SK-N-SH treated with all-trans-retinoic acid at 6 μM for 48 hours (cell line): ENCODE results near the gene SYNDIG1.

Experiments used
- ATAC-seq: fragments of 200-7000 bp; cut with Tn5 transposase; 3 replicates; pipeline ENCODE4 v1.9.1; 2020; ENCODE audit warnings: mild to moderate bottlenecking, moderate library complexity
- ARNTL ChIP-seq: fragments of 450-650 bp; formaldehyde crosslinking; IDR thresholded peaks from 2 replicates; pipeline ENCODE4 v1.5.0; 2020; ENCODE audit warnings: low read depth, mild to moderate bottlenecking, moderate library complexity, borderline replicate concordance
- BACH2 ChIP-seq: fragments of 250-450 bp; sonication (Bioruptor Pico); IDR thresholded peaks from 2 replicates; pipeline ENCODE4 v1.9.0; 2021; ENCODE audit warnings: mild to moderate bottlenecking, borderline replicate concordance
- CSDC2 ChIP-seq: fragments of 250-450 bp; sonication (Bioruptor Pico); IDR thresholded peaks from 2 replicates; pipeline ENCODE4 v1.5.0; 2020; ENCODE audit warnings: mild to moderate bottlenecking, moderate library complexity
- CSRNP3 ChIP-seq: fragments of 250-450 bp; sonication (Bioruptor Pico); IDR thresholded peaks from 2 replicates; pipeline ENCODE4 v1.5.1; 2021; ENCODE audit warnings: mild to moderate bottlenecking, moderate library complexity
- ESRRG ChIP-seq: fragments of 250-450 bp; sonication (Bioruptor Pico); IDR thresholded peaks from 2 replicates; pipeline ENCODE4 v1.6.1; 2021; ENCODE audit warnings: mild to moderate bottlenecking
- GLIS3 ChIP-seq: fragments of 250-450 bp; sonication (Bioruptor Pico); IDR thresholded peaks from 2 replicates; pipeline ENCODE4 v1.5.0; 2020; ENCODE audit warnings: mild to moderate bottlenecking, moderate library complexity
- ISL1 ChIP-seq: fragments of 250-450 bp; sonication (Bioruptor Pico); IDR thresholded peaks from 2 replicates; pipeline ENCODE4 v2.1.2; 2022; ENCODE audit warnings: mild to moderate bottlenecking, moderate library complexity
- OSR1 ChIP-seq: fragments of 250-450 bp; sonication (Bioruptor Pico); IDR thresholded peaks from 2 replicates; pipeline ENCODE4 v1.8.0; 2022; ENCODE audit warnings: moderate library complexity, mild to moderate bottlenecking, inconsistent platforms
- PPARA ChIP-seq: fragments of 250-450 bp; sonication (Bioruptor Pico); IDR thresholded peaks from 2 replicates; pipeline ENCODE4 v1.5.0; 2020; ENCODE audit warnings: mild to moderate bottlenecking, borderline replicate concordance
- RARB ChIP-seq: fragments of 250-450 bp; sonication (Bioruptor Pico); IDR thresholded peaks from 2 replicates; pipeline ENCODE4 v1.8.0; 2021; ENCODE audit warnings: mild to moderate bottlenecking, moderate library complexity
- SNAI2 ChIP-seq: fragments of 250-450 bp; sonication (Bioruptor Pico); IDR thresholded peaks from 2 replicates; pipeline ENCODE4 v1.5.0; 2020; ENCODE audit warnings: mild to moderate bottlenecking, moderate library complexity
- TCF4 ChIP-seq: fragments of 250-450 bp; sonication (Bioruptor Pico); IDR thresholded peaks from 2 replicates; pipeline ENCODE4 v1.8.0; 2021; ENCODE audit warnings: mild to moderate bottlenecking, moderate library complexity, borderline replicate concordance
- TOX ChIP-seq: fragments of 250-450 bp; sonication (Bioruptor Pico); IDR thresholded peaks from 2 replicates; pipeline ENCODE4 v1.8.0; 2021; ENCODE audit warnings: mild to moderate bottlenecking, moderate library complexity, borderline replicate concordance
- ZC3H10 ChIP-seq: fragments of 250-450 bp; sonication (Bioruptor Pico); IDR thresholded peaks from 2 replicates; pipeline ENCODE4 v1.5.1; 2021; ENCODE audit warnings: mild to moderate bottlenecking, moderate library complexity
- ZFP3 ChIP-seq: fragments of 250-450 bp; sonication (Bioruptor Pico); IDR thresholded peaks from 2 replicates; pipeline ENCODE4 v1.5.0; 2020; ENCODE audit warnings: mild to moderate bottlenecking, moderate library complexity
- ZFP30 ChIP-seq: fragments of 450-650 bp; formaldehyde crosslinking; IDR thresholded peaks from 2 replicates; pipeline ENCODE4 v1.5.0; 2022; ENCODE audit warnings: mild to moderate bottlenecking, moderate library complexity
- ZNF565 ChIP-seq: fragments of 450-650 bp; formaldehyde crosslinking; conservative IDR thresholded peaks from 2 replicates; pipeline ENCODE4 v1.5.0; 2020; ENCODE audit warnings: low read depth, mild to moderate bottlenecking, moderate library complexity
- ZNF8 ChIP-seq: fragments of 450-650 bp; formaldehyde crosslinking; IDR thresholded peaks from 2 replicates; pipeline ENCODE4 v1.5.0; 2020; ENCODE audit warnings: mild to moderate bottlenecking, moderate library complexity
- TF ChIP-seq, protein P1 (sequence below): fragments of 250-450 bp; sonication (Bioruptor Pico); IDR thresholded peaks from 2 replicates; pipeline ENCODE4 v1.5.0; 2020; ENCODE audit warnings: mild to moderate bottlenecking, moderate library complexity
- TF ChIP-seq, protein P2 (sequence below): fragments of 250-450 bp; sonication (Bioruptor Pico); IDR thresholded peaks from 2 replicates; pipeline ENCODE4 v1.8.0; 2021; ENCODE audit warnings: low read depth, mild to moderate bottlenecking, moderate library complexity, borderline replicate concordance

The SYNDIG1 gene

GRCh38 chr20:24699321-24700165 lies 230.1 kb downstream of the SYNDIG1 start:
- ATAC-seq: no peak
- no peak for TF ChIP-seq ZNF565 (CRISPR knock-in tag)
- TF ChIP-seq ISL1 (CRISPR knock-in tag): no peak
- no peak for TF ChIP-seq ZFP3 (CRISPR knock-in tag)
- no peak for TF ChIP-seq OSR1 (CRISPR knock-in tag)
- TF ChIP-seq TCF4 (CRISPR knock-in tag): no peak

DNA sequence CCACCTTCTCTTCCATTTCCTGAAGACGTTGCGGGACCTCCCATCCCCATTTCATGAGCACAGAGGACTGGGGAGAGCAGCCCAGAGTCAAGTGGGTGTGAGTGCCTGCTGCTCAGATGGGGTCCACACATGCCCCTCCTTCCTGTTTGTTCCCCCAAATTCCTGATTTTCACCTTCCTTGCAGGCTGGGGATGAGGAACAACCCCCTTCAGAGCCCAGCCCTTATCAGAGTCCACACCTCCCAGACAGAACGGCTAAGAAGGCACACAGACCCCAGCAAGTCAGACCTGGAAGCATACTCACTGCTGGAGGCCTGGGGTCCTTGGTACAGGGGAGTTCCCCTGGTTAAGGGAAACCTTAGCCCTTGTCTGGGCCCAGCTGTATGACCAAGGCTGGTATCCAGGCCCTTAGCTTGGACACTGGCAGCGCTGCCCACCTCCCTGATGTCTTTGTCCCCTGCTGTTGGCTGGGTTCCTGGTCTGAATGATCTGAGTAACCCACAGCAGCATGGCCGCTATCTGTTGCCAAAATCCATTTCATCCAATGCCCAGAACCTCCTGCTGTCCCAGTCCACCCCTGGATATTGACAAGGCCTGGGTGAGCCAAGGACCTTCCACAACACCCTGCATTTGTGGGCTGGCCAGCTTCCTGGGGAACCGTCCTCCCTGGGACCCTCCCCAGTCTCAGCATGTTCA lies 230.9 kb downstream of the SYNDIG1 start:
- TF ChIP-seq ZFP30 (CRISPR knock-in tag): no peak
- no peak for TF ChIP-seq CSDC2 (CRISPR knock-in tag)
- no peak for TF ChIP-seq ZNF565 (CRISPR knock-in tag)
- TF ChIP-seq ZNF8 (CRISPR knock-in tag): no peak
- TF ChIP-seq, protein P1, sequence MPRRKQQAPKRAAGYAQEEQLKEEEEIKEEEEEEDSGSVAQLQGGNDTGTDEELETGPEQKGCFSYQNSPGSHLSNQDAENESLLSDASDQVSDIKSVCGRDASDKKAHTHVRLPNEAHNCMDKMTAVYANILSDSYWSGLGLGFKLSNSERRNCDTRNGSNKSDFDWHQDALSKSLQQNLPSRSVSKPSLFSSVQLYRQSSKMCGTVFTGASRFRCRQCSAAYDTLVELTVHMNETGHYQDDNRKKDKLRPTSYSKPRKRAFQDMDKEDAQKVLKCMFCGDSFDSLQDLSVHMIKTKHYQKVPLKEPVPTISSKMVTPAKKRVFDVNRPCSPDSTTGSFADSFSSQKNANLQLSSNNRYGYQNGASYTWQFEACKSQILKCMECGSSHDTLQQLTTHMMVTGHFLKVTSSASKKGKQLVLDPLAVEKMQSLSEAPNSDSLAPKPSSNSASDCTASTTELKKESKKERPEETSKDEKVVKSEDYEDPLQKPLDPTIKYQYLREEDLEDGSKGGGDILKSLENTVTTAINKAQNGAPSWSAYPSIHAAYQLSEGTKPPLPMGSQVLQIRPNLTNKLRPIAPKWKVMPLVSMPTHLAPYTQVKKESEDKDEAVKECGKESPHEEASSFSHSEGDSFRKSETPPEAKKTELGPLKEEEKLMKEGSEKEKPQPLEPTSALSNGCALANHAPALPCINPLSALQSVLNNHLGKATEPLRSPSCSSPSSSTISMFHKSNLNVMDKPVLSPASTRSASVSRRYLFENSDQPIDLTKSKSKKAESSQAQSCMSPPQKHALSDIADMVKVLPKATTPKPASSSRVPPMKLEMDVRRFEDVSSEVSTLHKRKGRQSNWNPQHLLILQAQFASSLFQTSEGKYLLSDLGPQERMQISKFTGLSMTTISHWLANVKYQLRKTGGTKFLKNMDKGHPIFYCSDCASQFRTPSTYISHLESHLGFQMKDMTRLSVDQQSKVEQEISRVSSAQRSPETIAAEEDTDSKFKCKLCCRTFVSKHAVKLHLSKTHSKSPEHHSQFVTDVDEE (CRISPR knock-in tag): no peak
- TF ChIP-seq SNAI2 (CRISPR knock-in tag): no peak
- no peak for TF ChIP-seq GLIS3 (CRISPR knock-in tag)
- no peak for TF ChIP-seq TCF4 (CRISPR knock-in tag)
- TF ChIP-seq CSRNP3 (CRISPR knock-in tag): no peak
- TF ChIP-seq RARB: no peak
- TF ChIP-seq, all 23 proteins: peak for 0
- ATAC-seq: no peak

GRCh38 chr20:24701027-24701426 lies 231.6 kb downstream of the SYNDIG1 start:
- TF ChIP-seq PPARA (no peak), ZC3H10 (CRISPR knock-in tag) (no peak), ZNF565 (CRISPR knock-in tag) (no peak), TOX (CRISPR knock-in tag) (no peak), ARNTL (no peak), ZFP30 (CRISPR knock-in tag) (no peak), ESRRG (no peak), ISL1 (CRISPR knock-in tag) (no peak), ZFP3 (CRISPR knock-in tag) (no peak), TCF4 (CRISPR knock-in tag) (no peak), CSRNP3 (CRISPR knock-in tag) (no peak), SNAI2 (CRISPR knock-in tag) (no peak), GLIS3 (CRISPR knock-in tag) (no peak), BACH2 (CRISPR knock-in tag) (no peak), ZNF8 (CRISPR knock-in tag) (no peak)
- TF ChIP-seq, protein P1 (CRISPR knock-in tag): no peak
- TF ChIP-seq, protein P2, sequence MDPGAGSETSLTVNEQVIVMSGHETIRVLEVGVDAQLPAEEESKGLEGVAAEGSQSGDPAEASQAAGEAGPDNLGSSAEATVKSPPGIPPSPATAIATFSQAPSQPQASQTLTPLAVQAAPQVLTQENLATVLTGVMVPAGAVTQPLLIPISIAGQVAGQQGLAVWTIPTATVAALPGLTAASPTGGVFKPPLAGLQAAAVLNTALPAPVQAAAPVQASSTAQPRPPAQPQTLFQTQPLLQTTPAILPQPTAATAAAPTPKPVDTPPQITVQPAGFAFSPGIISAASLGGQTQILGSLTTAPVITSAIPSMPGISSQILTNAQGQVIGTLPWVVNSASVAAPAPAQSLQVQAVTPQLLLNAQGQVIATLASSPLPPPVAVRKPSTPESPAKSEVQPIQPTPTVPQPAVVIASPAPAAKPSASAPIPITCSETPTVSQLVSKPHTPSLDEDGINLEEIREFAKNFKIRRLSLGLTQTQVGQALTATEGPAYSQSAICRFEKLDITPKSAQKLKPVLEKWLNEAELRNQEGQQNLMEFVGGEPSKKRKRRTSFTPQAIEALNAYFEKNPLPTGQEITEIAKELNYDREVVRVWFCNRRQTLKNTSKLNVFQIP (CRISPR knock-in tag): no peak
- ATAC-seq: no peak
